Neural cell (in vitro differentiated cells): Measurements from ENCODE around the gene TMEM196. TPM values are rescaled to one million over a fixed set of nuclear protein-coding genes. Genes with fewer than 3 reads are reported as not detected.
A peak's percentile ranks its signal among the peaks of the same experiment; 100 is the strongest.

Experiments
- H2AFZ ChIP-seq: fragments of 200-600, 300-800 bp; sonication (generic), shearing (Covaris generic); 2 replicates; pipeline ENCODE4 v1.6.0; 2014; ENCODE audit warnings: low read depth, mild to moderate bottlenecking, antibody characterized with exemption, low read length, moderate library complexity
- H3F3A ChIP-seq: fragments of 200-600 bp; shearing (Covaris generic); 2 replicates; pipeline ENCODE4 v1.6.1; 2016; ENCODE audit warnings: mild to moderate bottlenecking, moderate library complexity, mixed read lengths, antibody characterized with exemption, low read length; ENCODE audit not compliant: insufficient read depth, poor library complexity, severe bottlenecking
- H3K27ac ChIP-seq: fragments of 200-600, 300-800 bp; sonication (generic), shearing (Covaris generic); 2 replicates; pipeline ENCODE4 v1.5.1; 2014; ENCODE audit warnings: mild to moderate bottlenecking, low read length, moderate library complexity
- H3K27me3 ChIP-seq: fragments of 300-800, 200-600 bp; sonication (generic), shearing (Covaris generic); 2 replicates; pipeline ENCODE4 v1.6.0; 2014; ENCODE audit warnings: mild to moderate bottlenecking, low read depth, low read length, moderate library complexity; ENCODE audit not compliant: insufficient read depth
- H3K36me3 ChIP-seq: fragments of 300-800, 200-600 bp; sonication (generic), shearing (Covaris generic); 2 replicates; pipeline ENCODE4 v1.5.1; 2014; ENCODE audit warnings: mild to moderate bottlenecking, antibody characterized with exemption, low read length, moderate library complexity; ENCODE audit not compliant: insufficient read depth
- H3K4me2 ChIP-seq: fragments of 300-800, 200-600 bp; sonication (generic), shearing (Covaris generic); 2 replicates; pipeline ENCODE4 v1.6.0; 2014; ENCODE audit warnings: mild to moderate bottlenecking, low read length
- H3K4me3 ChIP-seq: fragments of 300-800, 200-600 bp; sonication (generic), shearing (Covaris generic); 2 replicates; pipeline ENCODE4 v1.5.1; 2014; ENCODE audit warnings: mild to moderate bottlenecking, low read length, moderate library complexity
- H3K79me2 ChIP-seq: fragments of 200-600 bp; shearing (Covaris generic); replicated peaks from 2 replicates; pipeline ENCODE4 v1.6.0; 2014; ENCODE audit warnings: mild to moderate bottlenecking, low read length, moderate library complexity; ENCODE audit not compliant: insufficient read depth
- H3K9ac ChIP-seq: fragments of 300-800, 200-600 bp; sonication (generic), shearing (Covaris generic); 2 replicates; pipeline ENCODE4 v1.6.1; 2016; ENCODE audit warnings: mild to moderate bottlenecking, low read length, mixed read lengths
- H3K9me2 ChIP-seq: fragments of 200-600 bp; shearing (Covaris generic); 2 replicates; pipeline ENCODE4 v1.6.1; 2016; ENCODE audit warnings: mild to moderate bottlenecking, low read length, mixed read lengths; ENCODE audit not compliant: insufficient read depth
- H3K9me3 ChIP-seq: fragments of 200-600, 300-800 bp; sonication (generic), shearing (Covaris generic); 2 replicates; pipeline ENCODE4 v1.6.1; 2016; ENCODE audit warnings: mild to moderate bottlenecking, mixed run types, low read length, moderate library complexity, mixed read lengths
- H4K20me1 ChIP-seq: fragments of 200-600 bp; shearing (Covaris generic); 2 replicates; pipeline ENCODE4 v1.6.1; 2016; ENCODE audit warnings: mild to moderate bottlenecking, mixed run types; ENCODE audit not compliant: insufficient read depth
- CTCF ChIP-seq: fragments of 450-650 bp; IDR thresholded peaks from 2 replicates; pipeline ENCODE4 v1.5.1; 2014; ENCODE audit warnings: antibody characterized with exemption, mild to moderate bottlenecking, moderate library complexity; ENCODE audit not compliant: poor library complexity, severe bottlenecking
- EP300 ChIP-seq: fragments of 450-650 bp; conservative IDR thresholded peaks from 2 replicates; pipeline ENCODE4 v1.6.1; 2014; ENCODE audit warnings: antibody characterized with exemption, mild to moderate bottlenecking, moderate library complexity; ENCODE audit not compliant: poor library complexity, severe bottlenecking
- EZH2 ChIP-seq: fragments of 200-600, 300-800 bp; shearing (Covaris generic), sonication (generic); IDR thresholded peaks from 2 replicates; pipeline ENCODE4 v1.6.1; 2014; ENCODE audit warnings: antibody characterized with exemption, low read length, borderline replicate concordance, mild to moderate bottlenecking; ENCODE audit not compliant: insufficient read depth, poor library complexity, severe bottlenecking
- MXI1 ChIP-seq: fragments of 450-650 bp; conservative IDR thresholded peaks from 2 replicates; pipeline ENCODE4 v1.6.1; 2014; ENCODE audit warnings: antibody characterized with exemption, mild to moderate bottlenecking; ENCODE audit not compliant: poor library complexity, severe bottlenecking
- POLR2AphosphoS5 ChIP-seq: IDR thresholded peaks from 2 replicates; pipeline ENCODE4 v1.6.1; 2012
- RAD21 ChIP-seq: fragments of 450-650 bp; conservative IDR thresholded peaks from 2 replicates; pipeline ENCODE4 v1.6.1; 2014; ENCODE audit warnings: antibody characterized with exemption, mild to moderate bottlenecking, moderate library complexity
- SMC3 ChIP-seq: fragments of 450-650 bp; conservative IDR thresholded peaks from 2 replicates; pipeline ENCODE4 v1.6.1; 2014; ENCODE audit warnings: antibody characterized with exemption, mild to moderate bottlenecking, moderate library complexity; ENCODE audit not compliant: poor library complexity
- TAF1 ChIP-seq: IDR thresholded peaks from 2 replicates; pipeline ENCODE4 v1.6.1; 2012; ENCODE audit warnings: low read depth
- polyA plus RNA-seq: library from polyadenylated mRNA; depleted of rRNA; stranded (reverse); fragments of >200 nt; gene quantifications from 2 replicates; pipeline ENCODE4 v1.2.3, GENCODE V29; 2014
- TF ChIP-seq, protein P1 (sequence below): IDR thresholded peaks from 2 replicates; pipeline ENCODE4 v1.6.1; 2012; ENCODE audit warnings: borderline replicate concordance

TMEM196 gene
- polyA plus RNA-seq, 1 donor from 2014 or later, result 35.7 TPM

- Histone ChIP-seq H2AFZ (peak overlapping the region; percentile 91), H3K79me2 (peaks cover 31% of the 10 kb centered on the region), H3K36me3 (no peaks in the 10 kb centered on the region), H3K27me3 (peaks cover 13% of the 10 kb centered on the region), H3K27ac (peak overlapping the region; percentile 87), H3K9me2 (no peaks in the 10 kb centered on the region), H3K9me3 (no peaks in the 10 kb centered on the region), H4K20me1 (no peaks in the 10 kb centered on the region), H3K9ac (peak overlapping the region; percentile 89), H3K4me3 (peak overlapping the region; percentile 82), H3F3A (no peaks in the 10 kb centered on the region), H3K4me2 (peak overlapping the region; percentile 74)
- TF ChIP-seq SMC3, result no peak
- no peak for TF ChIP-seq RAD21
- TF ChIP-seq EP300, result no peak
- TF ChIP-seq, protein P1, sequence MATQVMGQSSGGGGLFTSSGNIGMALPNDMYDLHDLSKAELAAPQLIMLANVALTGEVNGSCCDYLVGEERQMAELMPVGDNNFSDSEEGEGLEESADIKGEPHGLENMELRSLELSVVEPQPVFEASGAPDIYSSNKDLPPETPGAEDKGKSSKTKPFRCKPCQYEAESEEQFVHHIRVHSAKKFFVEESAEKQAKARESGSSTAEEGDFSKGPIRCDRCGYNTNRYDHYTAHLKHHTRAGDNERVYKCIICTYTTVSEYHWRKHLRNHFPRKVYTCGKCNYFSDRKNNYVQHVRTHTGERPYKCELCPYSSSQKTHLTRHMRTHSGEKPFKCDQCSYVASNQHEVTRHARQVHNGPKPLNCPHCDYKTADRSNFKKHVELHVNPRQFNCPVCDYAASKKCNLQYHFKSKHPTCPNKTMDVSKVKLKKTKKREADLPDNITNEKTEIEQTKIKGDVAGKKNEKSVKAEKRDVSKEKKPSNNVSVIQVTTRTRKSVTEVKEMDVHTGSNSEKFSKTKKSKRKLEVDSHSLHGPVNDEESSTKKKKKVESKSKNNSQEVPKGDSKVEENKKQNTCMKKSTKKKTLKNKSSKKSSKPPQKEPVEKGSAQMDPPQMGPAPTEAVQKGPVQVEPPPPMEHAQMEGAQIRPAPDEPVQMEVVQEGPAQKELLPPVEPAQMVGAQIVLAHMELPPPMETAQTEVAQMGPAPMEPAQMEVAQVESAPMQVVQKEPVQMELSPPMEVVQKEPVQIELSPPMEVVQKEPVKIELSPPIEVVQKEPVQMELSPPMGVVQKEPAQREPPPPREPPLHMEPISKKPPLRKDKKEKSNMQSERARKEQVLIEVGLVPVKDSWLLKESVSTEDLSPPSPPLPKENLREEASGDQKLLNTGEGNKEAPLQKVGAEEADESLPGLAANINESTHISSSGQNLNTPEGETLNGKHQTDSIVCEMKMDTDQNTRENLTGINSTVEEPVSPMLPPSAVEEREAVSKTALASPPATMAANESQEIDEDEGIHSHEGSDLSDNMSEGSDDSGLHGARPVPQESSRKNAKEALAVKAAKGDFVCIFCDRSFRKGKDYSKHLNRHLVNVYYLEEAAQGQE, result no peak
- no peak for TF ChIP-seq EZH2
- TF ChIP-seq POLR2AphosphoS5, result peak; percentile 52
Observed at GRCh38 chr7:19772306-19772705, 1.1 kb downstream of the TMEM196 start.

DNA sequence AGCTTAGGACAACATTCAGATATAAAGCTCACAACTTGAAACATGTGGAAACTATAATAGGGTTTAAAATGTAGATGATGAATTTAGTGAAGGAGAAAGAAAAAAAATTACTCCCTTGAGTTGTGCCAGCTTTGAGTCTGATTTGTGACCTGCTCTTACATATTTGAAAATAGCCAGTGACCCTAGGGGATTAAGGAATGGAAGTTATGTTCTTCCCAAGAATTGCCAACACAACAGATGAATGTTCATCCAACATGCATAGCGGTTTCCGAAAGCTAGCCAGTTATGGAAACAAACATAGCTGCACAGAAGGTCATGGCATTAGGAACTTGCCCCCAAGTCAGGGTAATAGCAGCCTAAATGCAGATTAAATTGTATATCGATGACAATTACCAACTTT is 10.8 kb downstream of the TMEM196 start:
- Histone ChIP-seq H4K20me1 (no peaks in the 10 kb centered on the region), H3K27me3 (no peaks in the 10 kb centered on the region), H3K4me2 (no peak overlapping the region), H3K4me3 (no peak overlapping the region), H3K79me2 (no peaks in the 10 kb centered on the region), H3F3A (no peaks in the 10 kb centered on the region), H3K9me3 (no peaks in the 10 kb centered on the region), H3K9ac (no peak overlapping the region), H3K9me2 (no peaks in the 10 kb centered on the region), H3K27ac (no peak overlapping the region), H3K36me3 (no peaks in the 10 kb centered on the region), H2AFZ (no peak overlapping the region)
- TF ChIP-seq, protein P1, result no peak
- TF ChIP-seq POLR2AphosphoS5 (no peak), EZH2 (no peak), EP300 (no peak), TAF1 (no peak), CTCF (no peak), RAD21 (no peak), MXI1 (no peak), SMC3 (no peak)
